ENCODE results near the gene RTN4R.
"Not testable (repeated sequence)": the region's sequence is repeated elsewhere in the genome, so short reads cannot be mapped to it uniquely, and the experiment has no call there.

RTN4R gene

GRCh38 chr22:20276468-20276867 lies 8.3 kb upstream of the RTN4R start:
- no peak for TF ChIP-seq POLR2AphosphoS5 (IDR thresholded peaks at IDR 0.05; ENCODE audit: low read depth, low read length)
- TF ChIP-seq TAF1 (IDR thresholded peaks at IDR 0.05; ENCODE audit: low read depth, low read length) = no peak
- TF ChIP-seq POLR2A (IDR thresholded peaks at IDR 0.05; ENCODE audit: low read depth, low read length) = no peak
- no peak for TF ChIP-seq SPI1 (IDR thresholded peaks at IDR 0.05; ENCODE audit: low read depth, low read length)
- no peak for TF ChIP-seq PAX5 (IDR thresholded peaks at IDR 0.05; ENCODE audit: insufficient read depth, low read length, severe bottlenecking)
- TF ChIP-seq POU2F2 (IDR thresholded peaks at IDR 0.05; ENCODE audit: low read depth, low read length) = no peak
- DNase-seq (ENCODE audit: insufficient read length, low spot score) (no peak), FAIRE-seq (no peak)

- DNase-seq (ENCODE audit: insufficient read length, low spot score) (no peak), FAIRE-seq (no peak)
- TF ChIP-seq POU2F2 (IDR thresholded peaks at IDR 0.05; ENCODE audit: low read depth, low read length) = no peak
- no peak for TF ChIP-seq POLR2AphosphoS5 (IDR thresholded peaks at IDR 0.05; ENCODE audit: low read depth, low read length)
- no peak for TF ChIP-seq POLR2A (IDR thresholded peaks at IDR 0.05; ENCODE audit: low read depth, low read length)
- no peak for TF ChIP-seq SPI1 (IDR thresholded peaks at IDR 0.05; ENCODE audit: low read depth, low read length)
- no peak for TF ChIP-seq TAF1 (IDR thresholded peaks at IDR 0.05; ENCODE audit: low read depth, low read length)
- no peak for TF ChIP-seq PAX5 (IDR thresholded peaks at IDR 0.05; ENCODE audit: insufficient read depth, low read length, severe bottlenecking)
Observed at GRCh38 chr22:20275836-20276235, 7.7 kb upstream of the RTN4R start.

- DNase-seq (ENCODE audit: insufficient read length, low spot score); FAIRE-seq: not testable (repeated sequence)
Observed at GRCh38 chr22:20275325-20275724, 7.2 kb upstream of the RTN4R start.

- FAIRE-seq; DNase-seq (ENCODE audit: insufficient read length, low spot score): not testable (repeated sequence)
Observed at GRCh38 chr22:20274374-20274773, 6.3 kb upstream of the RTN4R start.

GRCh38 chr22:20273758-20274181 lies 5.7 kb upstream of the RTN4R start:
- no peak for DNase-seq (ENCODE audit: insufficient read length, low spot score)
- TF ChIP-seq POU2F2 (IDR thresholded peaks at IDR 0.05; ENCODE audit: low read depth, low read length) (no peak), POLR2A (IDR thresholded peaks at IDR 0.05; ENCODE audit: low read depth, low read length) (no peak), PAX5 (IDR thresholded peaks at IDR 0.05; ENCODE audit: insufficient read depth, low read length, severe bottlenecking) (no peak), SPI1 (IDR thresholded peaks at IDR 0.05; ENCODE audit: low read depth, low read length) (no peak), POLR2AphosphoS5 (IDR thresholded peaks at IDR 0.05; ENCODE audit: low read depth, low read length) (no peak), TAF1 (IDR thresholded peaks at IDR 0.05; ENCODE audit: low read depth, low read length) (no peak)
- FAIRE-seq = no peak

GRCh38 chr22:20272700-20273099 lies 4.6 kb upstream of the RTN4R start:
- FAIRE-seq = no peak
- TF ChIP-seq POLR2A (IDR thresholded peaks at IDR 0.05; ENCODE audit: low read depth, low read length) (no peak), POU2F2 (IDR thresholded peaks at IDR 0.05; ENCODE audit: low read depth, low read length) (no peak), TAF1 (IDR thresholded peaks at IDR 0.05; ENCODE audit: low read depth, low read length) (no peak), POLR2AphosphoS5 (IDR thresholded peaks at IDR 0.05; ENCODE audit: low read depth, low read length) (no peak)
- no peak for DNase-seq (ENCODE audit: insufficient read length, low spot score)

- no peak for FAIRE-seq
- DNase-seq (ENCODE audit: insufficient read length, low spot score) = no peak
- TF ChIP-seq PAX5 (IDR thresholded peaks at IDR 0.05; ENCODE audit: insufficient read depth, low read length, severe bottlenecking) (no peak), POLR2AphosphoS5 (IDR thresholded peaks at IDR 0.05; ENCODE audit: low read depth, low read length) (no peak), POU2F2 (IDR thresholded peaks at IDR 0.05; ENCODE audit: low read depth, low read length) (no peak), TAF1 (IDR thresholded peaks at IDR 0.05; ENCODE audit: low read depth, low read length) (no peak), POLR2A (IDR thresholded peaks at IDR 0.05; ENCODE audit: low read depth, low read length) (no peak), SPI1 (IDR thresholded peaks at IDR 0.05; ENCODE audit: low read depth, low read length) (no peak)
Observed at GRCh38 chr22:20272174-20272573, 4.1 kb upstream of the RTN4R start.

GRCh38 chr22:20271114-20271994 lies 3.2 kb upstream of the RTN4R start:
- DNase-seq (ENCODE audit: insufficient read length, low spot score) (no peak), FAIRE-seq (no peak)
- TF ChIP-seq PAX5 (IDR thresholded peaks at IDR 0.05; ENCODE audit: insufficient read depth, low read length, severe bottlenecking) (no peak), TAF1 (IDR thresholded peaks at IDR 0.05; ENCODE audit: low read depth, low read length) (no peak), POU2F2 (IDR thresholded peaks at IDR 0.05; ENCODE audit: low read depth, low read length) (no peak), POLR2A (IDR thresholded peaks at IDR 0.05; ENCODE audit: low read depth, low read length) (no peak), SPI1 (IDR thresholded peaks at IDR 0.05; ENCODE audit: low read depth, low read length) (no peak), POLR2AphosphoS5 (IDR thresholded peaks at IDR 0.05; ENCODE audit: low read depth, low read length) (no peak)

- not testable (repeated sequence) for FAIRE-seq; DNase-seq (ENCODE audit: insufficient read length, low spot score)
Observed at GRCh38 chr22:20270190-20271113, 2.3 kb upstream of the RTN4R start.

- DNase-seq (ENCODE audit: insufficient read length, low spot score); FAIRE-seq: not testable (repeated sequence)
Observed at GRCh38 chr22:20269673-20270072, 1.6 kb upstream of the RTN4R start.

- not testable (repeated sequence) for FAIRE-seq; DNase-seq (ENCODE audit: insufficient read length, low spot score)
Observed at GRCh38 chr22:20269201-20269600, 1.1 kb upstream of the RTN4R start.
